ENCODE data around the gene METAP1D. TPM values are rescaled to one million over a fixed set of nuclear protein-coding genes. Genes with fewer than 3 reads are reported as not detected.

METAP1D gene
- total RNA-seq, 1 donor from 2014 or later: 8.8 TPM

- no peaks in the 10 kb centered on the region for H3K4me1 ChIP-seq
- H3K27ac ChIP-seq: no peak overlapping the region
- intact Hi-C loops (cut with DNase I): no loop called here
- no peak for DNase-seq (ENCODE audit: extremely low spot score in 2 of 2)
- TF ChIP-seq POLR2AphosphoS5 (IDR thresholded peaks at IDR 0.05; ENCODE audit: insufficient read depth in 1 of 2, low read depth in 1 of 2): no peak
- TF ChIP-seq POLR2A (IDR thresholded peaks at IDR 0.05): no peak
- H3K9me3 ChIP-seq: no peaks in the 10 kb centered on the region
- H3K27me3 ChIP-seq: no peaks in the 10 kb centered on the region
- no peaks in the 10 kb centered on the region for H3K36me3 ChIP-seq
- H3K4me3 ChIP-seq: no peak overlapping the region
Measured at GRCh38 chr2:172009823-172010222, 10.1 kb downstream of the METAP1D start.

GRCh38 chr2:172011812-172012575 is 12.2 kb downstream of the METAP1D start:
- no peaks in the 10 kb centered on the region for H3K36me3 ChIP-seq
- H3K9me3 ChIP-seq: no peaks in the 10 kb centered on the region
- H3K4me1 ChIP-seq: no peaks in the 10 kb centered on the region
- H3K4me3 ChIP-seq: no peak overlapping the region
- no peak for DNase-seq (ENCODE audit: extremely low spot score in 2 of 2)
- intact Hi-C loops (cut with DNase I): no loop called here
- no peak for TF ChIP-seq POLR2AphosphoS5 (IDR thresholded peaks at IDR 0.05; ENCODE audit: insufficient read depth in 1 of 2, low read depth in 1 of 2)
- TF ChIP-seq, protein P1, sequence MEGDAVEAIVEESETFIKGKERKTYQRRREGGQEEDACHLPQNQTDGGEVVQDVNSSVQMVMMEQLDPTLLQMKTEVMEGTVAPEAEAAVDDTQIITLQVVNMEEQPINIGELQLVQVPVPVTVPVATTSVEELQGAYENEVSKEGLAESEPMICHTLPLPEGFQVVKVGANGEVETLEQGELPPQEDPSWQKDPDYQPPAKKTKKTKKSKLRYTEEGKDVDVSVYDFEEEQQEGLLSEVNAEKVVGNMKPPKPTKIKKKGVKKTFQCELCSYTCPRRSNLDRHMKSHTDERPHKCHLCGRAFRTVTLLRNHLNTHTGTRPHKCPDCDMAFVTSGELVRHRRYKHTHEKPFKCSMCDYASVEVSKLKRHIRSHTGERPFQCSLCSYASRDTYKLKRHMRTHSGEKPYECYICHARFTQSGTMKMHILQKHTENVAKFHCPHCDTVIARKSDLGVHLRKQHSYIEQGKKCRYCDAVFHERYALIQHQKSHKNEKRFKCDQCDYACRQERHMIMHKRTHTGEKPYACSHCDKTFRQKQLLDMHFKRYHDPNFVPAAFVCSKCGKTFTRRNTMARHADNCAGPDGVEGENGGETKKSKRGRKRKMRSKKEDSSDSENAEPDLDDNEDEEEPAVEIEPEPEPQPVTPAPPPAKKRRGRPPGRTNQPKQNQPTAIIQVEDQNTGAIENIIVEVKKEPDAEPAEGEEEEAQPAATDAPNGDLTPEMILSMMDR (IDR thresholded peaks at IDR 0.05): no peak
- no peak for TF ChIP-seq POLR2A (IDR thresholded peaks at IDR 0.05)
- no peak overlapping the region for H3K27ac ChIP-seq
- no peaks in the 10 kb centered on the region for H3K27me3 ChIP-seq

GRCh38 chr2:172012677-172013391 is 13.1 kb downstream of the METAP1D start:
- H3K9me3 ChIP-seq: no peaks in the 10 kb centered on the region
- no peak overlapping the region for H3K4me3 ChIP-seq
- no peak for DNase-seq (ENCODE audit: extremely low spot score in 2 of 2)
- no peaks in the 10 kb centered on the region for H3K36me3 ChIP-seq
- no peak overlapping the region for H3K27ac ChIP-seq
- H3K4me1 ChIP-seq: no peaks in the 10 kb centered on the region
- H3K27me3 ChIP-seq: no peaks in the 10 kb centered on the region
- intact Hi-C loops (cut with DNase I): no loop called here
- TF ChIP-seq, protein P1 (IDR thresholded peaks at IDR 0.05): no peak

GRCh38 chr2:172013396-172013795 is 13.6 kb downstream of the METAP1D start:
- no peaks in the 10 kb centered on the region for H3K36me3 ChIP-seq
- no peak overlapping the region for H3K27ac ChIP-seq
- no peaks in the 10 kb centered on the region for H3K27me3 ChIP-seq
- TF ChIP-seq POLR2A (IDR thresholded peaks at IDR 0.05): no peak
- TF ChIP-seq POLR2AphosphoS5 (IDR thresholded peaks at IDR 0.05; ENCODE audit: insufficient read depth in 1 of 2, low read depth in 1 of 2): no peak
- TF ChIP-seq, protein P1 (IDR thresholded peaks at IDR 0.05): no peak
- no peak overlapping the region for H3K4me3 ChIP-seq
- no peaks in the 10 kb centered on the region for H3K9me3 ChIP-seq
- DNase-seq (ENCODE audit: extremely low spot score in 2 of 2): no peak
- intact Hi-C loops (cut with DNase I): no loop called here
- no peaks in the 10 kb centered on the region for H3K4me1 ChIP-seq

DNA sequence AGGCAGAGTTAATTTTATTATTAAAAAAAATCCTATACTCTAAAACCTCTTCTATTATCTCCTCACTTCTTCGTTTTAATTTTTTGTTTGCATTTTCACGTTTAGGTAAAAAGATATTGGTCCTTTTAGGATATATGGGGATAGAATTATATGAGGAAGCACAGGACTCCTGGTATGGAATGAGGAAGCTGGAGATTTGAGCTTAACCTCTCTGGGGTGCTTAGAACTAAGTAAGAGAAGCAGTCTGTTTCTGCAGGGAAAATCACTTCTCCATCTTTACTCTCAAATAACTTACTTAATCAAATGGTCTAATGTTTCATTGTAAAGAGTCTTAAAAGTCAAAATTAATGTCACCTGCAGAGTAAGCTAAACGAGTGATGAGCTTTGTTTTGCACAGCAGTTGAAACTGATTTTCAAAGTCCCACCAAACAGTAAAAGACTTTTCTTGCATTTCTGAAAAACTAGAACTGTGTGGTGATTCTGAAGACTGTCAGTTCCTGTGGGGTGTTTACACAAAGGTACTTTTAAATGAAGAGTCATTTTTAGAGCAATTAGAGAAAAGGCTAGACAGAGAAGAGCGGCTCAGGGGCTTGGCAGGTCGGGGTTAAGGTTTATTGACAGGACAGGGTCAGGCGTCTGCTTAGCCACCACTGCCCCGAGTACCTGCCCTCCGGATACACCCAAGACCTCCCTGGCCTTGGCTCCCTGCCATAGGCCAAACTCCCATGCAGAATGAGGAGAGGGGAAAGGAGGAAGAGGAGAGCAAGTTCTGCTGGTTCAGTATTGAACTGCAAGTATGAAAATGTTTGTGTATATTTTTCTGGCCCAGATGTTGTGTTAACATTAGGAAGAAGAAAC is 21.6 kb downstream of the METAP1D start:
- Histone ChIP-seq H3K36me3 (no peaks in the 10 kb centered on the region), H3K4me3 (no peak overlapping the region), H3K27ac (no peak overlapping the region), H3K4me1 (no peaks in the 10 kb centered on the region), H3K9me3 (no peaks in the 10 kb centered on the region), H3K27me3 (no peaks in the 10 kb centered on the region)
- intact Hi-C loops (cut with DNase I): no loop called here
- TF ChIP-seq POLR2A (IDR thresholded peaks at IDR 0.05): no peak
- TF ChIP-seq POLR2AphosphoS5 (IDR thresholded peaks at IDR 0.05; ENCODE audit: insufficient read depth in 1 of 2, low read depth in 1 of 2): no peak
- TF ChIP-seq, protein P1 (IDR thresholded peaks at IDR 0.05): no peak
- no peak for DNase-seq (ENCODE audit: extremely low spot score in 2 of 2)

All from vagina (tissue), 2 donors.